ENCODE data around the gene PRR18. TPM values are rescaled to one million over a fixed set of nuclear protein-coding genes. Genes with fewer than 3 reads are reported as not detected.

Gene PRR18
- total and polyA plus RNA-seq, 2 of the 8 experiments (the other 6 are each of a cell fraction or from before 2014, with no cell fraction given) = 0.08 to 0.19 TPM

DNA sequence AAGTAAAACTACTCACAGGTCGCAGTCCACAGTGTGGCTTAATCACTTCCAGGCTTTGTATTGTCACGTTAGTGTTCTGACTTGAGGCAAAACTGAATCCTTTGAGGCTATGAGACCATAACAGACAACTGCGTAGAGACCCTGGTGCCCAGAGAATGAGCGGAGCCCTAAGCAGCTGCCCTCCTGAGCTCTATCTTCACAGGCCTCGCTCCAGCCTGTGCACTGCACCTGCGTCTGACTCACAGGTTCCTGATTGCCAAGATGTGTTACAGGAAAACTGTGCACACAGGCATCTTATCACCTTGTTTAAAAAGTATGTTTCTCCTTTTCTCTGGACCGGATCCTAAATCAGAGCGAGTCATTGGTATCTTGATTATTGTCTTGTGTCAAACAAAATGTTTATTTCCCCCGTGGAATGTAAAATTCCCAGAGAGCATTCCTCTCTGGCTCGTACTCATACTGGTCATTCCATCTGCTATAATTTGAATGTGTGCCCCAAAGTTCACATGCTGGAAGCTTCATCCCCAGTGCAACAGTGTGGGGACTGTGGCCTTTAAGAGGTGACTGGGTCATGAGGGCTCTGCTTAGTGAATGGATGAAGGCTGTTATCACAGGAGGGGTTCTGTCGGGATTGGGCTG is 25.7 kb downstream of the PRR18 start:
- Histone ChIP-seq H2AFZ (ENCODE audit: low read length) (no peak overlapping the region), H3K4ac (replicated peaks; ENCODE audit: insufficient read length, low read depth, low read length) (no peak overlapping the region), H3K27me3 (replicated peaks in 1 of 4; ENCODE audit: control insufficient read depth in 3 of 4, extremely low read depth in 1 of 4, insufficient read depth in 3 of 4, low read length in 3 of 4) (peaks cover 0 to 5% (median 0%) of the 10 kb centered on the region in 4 experiments; a peak in 2 of 7 replicates), H3K9ac (replicated peaks in 1 of 4; ENCODE audit: extremely low read depth in 1 of 4, low read depth in 3 of 4, low read length in 3 of 4) (no peak overlapping the region), H3K4me2 (ENCODE audit: insufficient read depth in 1 of 2, low read depth in 2 of 2, low read length in 2 of 2) (no peak overlapping the region), H2BK5ac (ENCODE audit: low read depth, low read length) (no peak overlapping the region), H3K79me1 (ENCODE audit: low read depth, low read length) (no peaks in the 10 kb centered on the region), H2BK15ac (ENCODE audit: low read length) (no peak overlapping the region), H4K8ac (ENCODE audit: extremely low read depth, insufficient read depth, low read length) (no peak overlapping the region), H4K20me1 (replicated peaks in 1 of 2; ENCODE audit: control insufficient read depth in 1 of 2, insufficient read depth in 2 of 2, low read length in 2 of 2) (peaks cover 0 to 3% of the 10 kb centered on the region in 2 experiments), H4K5ac (ENCODE audit: insufficient read length, low read depth, low read length) (no peak overlapping the region), H3K23ac (ENCODE audit: insufficient read length) (no peak overlapping the region), H3K18ac (ENCODE audit: extremely low read depth, low read length) (no peak overlapping the region), H3K9me3 (ENCODE audit: insufficient read depth in 2 of 2, low read depth in 1 of 2, low read length in 1 of 2) (no peaks in the 10 kb centered on the region), H2AK5ac (ENCODE audit: low read depth, low read length) (no peak overlapping the region), H3K14ac (ENCODE audit: insufficient read length) (no peak overlapping the region), H2BK12ac (ENCODE audit: low read depth, low read length) (no peak overlapping the region), H3K27ac (ENCODE audit: low read depth, low read length) (no peak overlapping the region), H3K79me2 (ENCODE audit: control insufficient read depth in 1 of 2, insufficient read depth in 2 of 2, low read length in 2 of 2) (no peaks in the 10 kb centered on the region; a peak in 1 of 4 replicates), H3K36me3 (ENCODE audit: control insufficient read depth in 2 of 4, insufficient read depth in 4 of 4, low read length in 3 of 4) (no peaks in the 10 kb centered on the region), H3K56ac (replicated peaks; ENCODE audit: insufficient read length, low read depth, low read length) (no peak overlapping the region), H3K4me1 (replicated peaks in 1 of 4; ENCODE audit: control insufficient read depth in 3 of 4, insufficient read depth in 4 of 4, low read length in 3 of 4) (peaks cover 0 to 3% (median 0%) of the 10 kb centered on the region in 4 experiments; a peak in 1 of 7 replicates), H2BK120ac (replicated peaks; ENCODE audit: low read depth, low read length) (no peak overlapping the region), H3K23me2 (ENCODE audit: low read depth, low read length) (no peaks in the 10 kb centered on the region), H4K91ac (replicated peaks; ENCODE audit: insufficient read length, low read length) (no peak overlapping the region), H3K4me3 (ENCODE audit: extremely low read depth in 1 of 4, insufficient read depth in 2 of 4, low read depth in 3 of 4, low read length in 4 of 4) (no peak overlapping the region), H2BK20ac (ENCODE audit: low read length) (no peak overlapping the region)
- FAIRE-seq (no peak), DNase-seq (ENCODE audit: low read depth in 1 of 2, low spot score in 2 of 2) (no peak)
- WGBS, 2 experiments (ENCODE audit: extremely low coverage in 1 of 2, insufficient coverage in 1 of 2, insufficient read length in 1 of 2, insufficient replicate concordance in 2 of 2, low coverage in 1 of 2, low lambda C conversion rate in 2 of 2, missing lambda C conversion rate in 1 of 2) = 93% methylated on average over 11 of the region's 11 CpGs; no CpG with 5 or more reads in 1 of the 2 experiments
- ChIA-PET CTCF (ENCODE audit: partially characterized antibody) (interaction anchor here (0.5 to 3.4 kb wide), 8 partner anchors 10 to 166 kb away, joined by 3 to 58 read pairs (median 6); no protein-coding TSS in a partner anchor), POLR2A (ENCODE audit: partially characterized antibody) (interaction anchor here (1.4 kb wide), 1 partner anchor 24 kb away, joined by 3 read pairs; no protein-coding TSS in a partner anchor)
- TF ChIP-seq MAFK (IDR thresholded peaks at IDR 0.05; ENCODE audit: low read depth, low read length) (no peak), POLR2AphosphoS5 (IDR thresholded peaks at IDR 0.05; ENCODE audit: low read depth, low read length) (no peak), CEBPB (IDR thresholded peaks at IDR 0.05; ENCODE audit: low read depth, low read length) (no peak), KDM4A (IDR thresholded peaks at IDR 0.05; ENCODE audit: low read depth, low read length, severe bottlenecking) (no peak), SP4 (IDR thresholded peaks at IDR 0.05; ENCODE audit: low read length) (no peak), TAF1 (IDR thresholded peaks at IDR 0.05; ENCODE audit: low read depth, low read length) (no peak), CTBP2 (IDR thresholded peaks at IDR 0.05; ENCODE audit: borderline replicate concordance, insufficient read depth, insufficient read length, low read length) (no peak)
- TF ChIP-seq, protein P1, sequence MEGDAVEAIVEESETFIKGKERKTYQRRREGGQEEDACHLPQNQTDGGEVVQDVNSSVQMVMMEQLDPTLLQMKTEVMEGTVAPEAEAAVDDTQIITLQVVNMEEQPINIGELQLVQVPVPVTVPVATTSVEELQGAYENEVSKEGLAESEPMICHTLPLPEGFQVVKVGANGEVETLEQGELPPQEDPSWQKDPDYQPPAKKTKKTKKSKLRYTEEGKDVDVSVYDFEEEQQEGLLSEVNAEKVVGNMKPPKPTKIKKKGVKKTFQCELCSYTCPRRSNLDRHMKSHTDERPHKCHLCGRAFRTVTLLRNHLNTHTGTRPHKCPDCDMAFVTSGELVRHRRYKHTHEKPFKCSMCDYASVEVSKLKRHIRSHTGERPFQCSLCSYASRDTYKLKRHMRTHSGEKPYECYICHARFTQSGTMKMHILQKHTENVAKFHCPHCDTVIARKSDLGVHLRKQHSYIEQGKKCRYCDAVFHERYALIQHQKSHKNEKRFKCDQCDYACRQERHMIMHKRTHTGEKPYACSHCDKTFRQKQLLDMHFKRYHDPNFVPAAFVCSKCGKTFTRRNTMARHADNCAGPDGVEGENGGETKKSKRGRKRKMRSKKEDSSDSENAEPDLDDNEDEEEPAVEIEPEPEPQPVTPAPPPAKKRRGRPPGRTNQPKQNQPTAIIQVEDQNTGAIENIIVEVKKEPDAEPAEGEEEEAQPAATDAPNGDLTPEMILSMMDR (IDR thresholded peaks at IDR 0.05; ENCODE audit: control extremely low read depth in 1 of 3, insufficient read depth in 1 of 3, low read depth in 1 of 3, low read length in 3 of 3) = no peak
- TF ChIP-seq, protein P2, sequence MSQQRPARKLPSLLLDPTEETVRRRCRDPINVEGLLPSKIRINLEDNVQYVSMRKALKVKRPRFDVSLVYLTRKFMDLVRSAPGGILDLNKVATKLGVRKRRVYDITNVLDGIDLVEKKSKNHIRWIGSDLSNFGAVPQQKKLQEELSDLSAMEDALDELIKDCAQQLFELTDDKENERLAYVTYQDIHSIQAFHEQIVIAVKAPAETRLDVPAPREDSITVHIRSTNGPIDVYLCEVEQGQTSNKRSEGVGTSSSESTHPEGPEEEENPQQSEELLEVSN (IDR thresholded peaks at IDR 0.05) = no peak

All from H1 (cell line).